Stimulated activated CD4-positive, alpha-beta T cell treated with anti-CD3 and anti-CD28 coated beads, TNF-alpha, amount 100 ng/mL, for 1 hour (primary cell): ENCODE data around the gene ZFP57.
"Not testable (repeated sequence)": the region's sequence is repeated elsewhere in the genome, so short reads cannot be mapped to it uniquely, and the experiment has no call there.

ENCODE experiments used
- DNase-seq, 3 donors: peaks; one replicate each; pipeline ENCODE4 v3.0.0-alpha.2; 2020; ENCODE audit warnings: low read depth in 3 of 3, low spot score in 1 of 3

Gene ZFP57

DNA sequence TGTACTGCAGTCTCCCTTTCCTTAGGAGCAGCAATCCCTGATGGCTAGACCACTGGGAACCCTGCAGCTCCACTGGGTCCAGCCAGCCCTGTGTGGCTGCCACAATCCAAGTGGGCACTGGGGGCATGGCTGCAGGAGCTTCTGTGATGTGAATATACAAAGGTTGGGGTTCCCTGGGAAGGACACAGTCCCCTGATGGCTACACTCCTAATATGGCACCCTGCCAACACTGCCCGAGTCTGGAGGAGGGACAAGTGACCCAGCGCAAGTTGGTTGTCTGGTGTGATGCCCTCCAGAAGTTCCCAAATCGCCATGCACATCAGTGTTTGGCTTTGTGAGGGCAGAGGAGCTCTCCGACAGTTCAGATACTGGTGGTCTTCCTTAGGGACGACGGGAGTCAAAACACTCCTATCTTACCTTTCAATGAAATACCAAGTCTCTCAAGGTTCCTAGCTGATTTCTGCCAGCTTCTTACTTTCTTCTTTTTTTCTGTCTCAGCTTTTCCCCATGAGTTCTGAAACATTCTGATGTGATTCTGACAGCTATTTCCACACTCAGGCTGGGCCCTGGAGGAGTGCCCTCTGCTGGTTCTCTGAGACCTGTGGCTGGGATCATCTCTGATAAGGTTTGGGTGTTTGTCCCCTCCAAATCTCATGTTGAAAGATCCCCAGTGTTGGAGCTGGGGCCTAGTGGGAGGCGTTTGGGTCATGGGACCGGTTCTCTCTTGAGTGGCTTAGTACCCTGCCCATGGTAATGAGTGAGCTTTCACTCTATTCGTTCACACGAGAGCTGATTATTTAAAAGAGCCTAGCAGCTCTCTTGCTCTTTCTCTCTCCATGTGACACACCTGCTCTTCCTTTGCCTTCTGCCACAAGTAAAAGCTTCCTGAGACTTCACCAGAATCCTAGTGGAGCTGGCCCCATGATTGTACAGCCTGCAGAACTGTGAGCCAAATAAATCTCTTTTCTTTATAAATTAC lies 15.5 kb upstream of the ZFP57 start:
- DNase-seq, result no peak

DNA sequence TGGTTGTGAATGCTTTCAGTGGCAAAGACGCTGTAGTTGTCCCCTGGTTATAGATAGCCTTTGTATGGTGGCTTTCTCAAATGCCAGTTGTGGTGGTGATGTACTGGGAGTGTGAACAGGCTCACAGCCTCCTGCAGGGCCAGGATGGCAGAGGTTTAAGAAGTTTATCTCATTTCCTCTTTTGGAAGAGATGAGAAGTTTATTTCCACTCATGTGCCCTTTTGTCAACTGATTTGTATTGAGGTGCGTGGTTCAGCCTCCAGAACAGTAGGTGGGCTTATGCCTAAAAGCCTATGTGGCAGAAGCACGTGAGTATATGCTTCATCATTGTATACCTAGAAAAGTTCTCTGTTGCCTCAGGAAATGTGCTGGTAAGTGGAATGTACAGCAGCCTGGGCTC lies 13.7 kb upstream of the ZFP57 start:
- no peak for DNase-seq

DNA sequence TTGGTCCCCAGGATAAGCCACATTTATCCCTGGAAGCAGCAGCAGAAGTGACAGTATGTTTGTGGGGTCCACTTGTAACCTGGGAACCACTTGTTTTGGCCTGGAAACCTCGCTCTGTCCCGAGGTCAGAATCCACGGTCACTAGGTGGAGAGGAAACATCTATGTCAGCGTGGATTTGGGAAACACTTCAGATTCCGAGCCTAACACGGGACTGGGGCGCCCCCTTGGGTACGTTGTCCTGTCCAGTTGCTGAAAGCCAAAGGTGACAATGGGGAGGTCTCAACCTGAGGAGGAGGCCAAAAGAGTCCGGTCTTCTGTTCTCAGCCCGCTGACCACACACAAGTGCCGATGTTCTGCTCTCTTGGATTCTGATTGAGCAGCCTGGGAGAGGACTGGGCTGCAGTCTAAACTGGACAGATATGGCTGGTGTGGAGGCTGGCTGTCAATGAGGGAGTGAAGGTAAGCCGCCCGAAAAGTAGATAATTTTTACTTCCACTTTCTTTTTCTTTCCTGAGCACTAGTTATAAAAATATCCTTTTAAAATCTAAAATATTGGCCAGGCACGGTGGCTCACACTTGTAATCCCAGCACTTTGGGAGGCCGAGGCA lies 4.9 kb upstream of the ZFP57 start:
- no peak for DNase-seq

DNA sequence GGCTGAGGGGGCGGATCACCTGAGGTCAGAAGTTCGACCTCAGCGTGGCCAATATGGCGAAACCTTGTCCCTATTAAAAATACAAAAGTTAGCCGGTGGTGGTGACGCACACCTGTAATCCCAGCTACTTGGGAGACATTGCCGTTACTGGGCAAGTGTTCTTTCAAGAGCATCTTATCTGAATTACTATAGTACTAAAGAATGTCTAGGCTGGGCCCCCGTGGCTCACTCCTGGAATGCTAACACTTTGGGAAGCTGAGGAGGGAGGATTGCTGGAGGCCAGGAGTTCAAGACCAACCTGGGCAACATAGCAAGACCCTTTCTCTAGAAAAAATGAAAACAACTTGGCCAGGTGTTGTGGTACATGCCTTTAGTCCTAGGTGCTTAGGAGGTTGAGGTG lies 859 bp upstream of the ZFP57 start:
- no peak for DNase-seq

DNA sequence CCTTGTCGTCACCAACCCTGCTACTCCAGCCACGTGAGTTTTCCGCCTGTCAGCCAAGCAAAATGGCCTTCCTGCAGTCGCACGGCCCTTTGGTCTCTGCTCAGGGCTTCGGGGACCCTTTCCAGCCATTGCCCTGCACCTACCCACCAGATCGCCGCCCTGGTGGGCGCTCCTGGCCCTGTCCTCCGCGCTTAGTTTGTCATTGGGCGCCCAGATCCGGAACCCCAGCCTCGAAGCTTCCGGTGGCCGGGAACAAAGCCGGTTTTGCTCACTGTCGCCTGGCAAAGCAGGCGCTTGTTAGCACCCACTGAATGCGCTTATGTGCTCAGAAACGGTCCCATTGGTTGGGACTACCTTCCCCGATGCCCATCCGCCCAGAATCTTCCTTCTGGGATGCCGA lies 536 bp downstream of the ZFP57 start:
- DNase-seq, result no peak

DNA sequence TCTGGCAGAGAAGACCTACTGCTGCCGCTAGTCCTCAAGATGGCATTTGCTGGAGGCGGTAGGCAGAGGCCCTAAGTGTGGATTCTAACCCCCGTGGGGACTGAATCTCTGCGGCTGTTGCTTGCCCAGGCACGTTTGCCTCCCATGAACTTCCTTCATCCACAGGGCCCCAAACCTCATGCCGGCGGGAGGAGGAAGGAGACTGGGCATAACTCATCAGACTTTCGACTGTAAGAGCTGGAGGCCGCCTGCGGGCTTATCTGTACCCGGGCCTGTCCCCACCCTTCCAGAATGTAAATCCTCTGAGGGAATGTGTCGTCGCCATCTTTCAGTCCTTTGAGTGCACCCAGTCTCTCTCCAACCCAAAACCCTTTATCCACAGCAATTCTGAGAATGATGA lies 990 bp downstream of the ZFP57 start:
- DNase-seq, result no peak

DNA sequence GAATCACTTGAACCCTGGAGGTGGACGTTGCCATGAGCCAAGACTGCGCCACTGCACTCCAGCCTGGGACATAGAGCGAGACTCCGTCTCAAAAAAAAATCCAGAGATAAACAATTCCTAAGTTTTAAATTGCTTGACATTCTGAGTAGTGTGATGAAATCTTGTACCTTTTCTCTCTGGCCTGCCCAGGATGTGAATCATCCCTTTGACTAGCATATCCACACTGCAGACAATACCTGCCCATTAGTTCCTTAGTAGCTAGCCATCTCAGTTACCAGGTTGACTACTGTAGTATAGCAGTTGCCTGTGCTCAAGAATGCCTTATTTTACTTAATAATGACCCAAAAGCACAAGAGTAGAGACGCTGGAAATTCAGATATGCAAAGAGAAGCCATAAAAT lies 2.8 kb downstream of the ZFP57 start:
- no peak for DNase-seq

DNA sequence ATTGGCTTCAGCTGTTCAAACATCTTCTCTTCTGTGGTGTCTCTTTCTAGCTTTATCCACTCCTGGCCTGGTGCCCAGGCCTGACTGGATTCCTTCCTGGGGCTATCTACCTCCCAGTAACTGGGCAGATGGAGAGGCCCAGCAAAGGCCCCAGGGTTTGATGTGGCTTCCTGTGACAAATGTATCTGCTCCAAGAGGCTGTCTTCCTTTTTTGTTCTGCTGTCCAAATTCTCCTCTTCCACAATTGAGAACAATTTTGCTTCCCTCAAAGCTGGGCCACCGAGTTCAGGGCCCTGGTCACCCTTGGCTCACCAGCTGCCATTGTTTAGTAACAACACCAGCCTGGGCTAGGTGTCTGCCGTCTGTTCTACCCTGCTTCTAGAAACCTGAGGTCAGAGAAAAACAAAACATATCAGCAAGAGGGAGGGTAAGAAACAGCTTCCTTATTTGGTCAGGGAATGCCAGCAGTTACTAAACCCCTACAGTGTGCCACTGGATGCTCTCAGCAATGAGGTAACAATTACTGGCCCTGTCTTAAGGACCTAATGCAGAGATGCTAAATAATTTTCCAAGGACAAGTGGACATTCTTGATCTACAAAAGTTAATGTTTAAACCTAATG lies 3.9 kb downstream of the ZFP57 start:
- DNase-seq, result no peak

DNA sequence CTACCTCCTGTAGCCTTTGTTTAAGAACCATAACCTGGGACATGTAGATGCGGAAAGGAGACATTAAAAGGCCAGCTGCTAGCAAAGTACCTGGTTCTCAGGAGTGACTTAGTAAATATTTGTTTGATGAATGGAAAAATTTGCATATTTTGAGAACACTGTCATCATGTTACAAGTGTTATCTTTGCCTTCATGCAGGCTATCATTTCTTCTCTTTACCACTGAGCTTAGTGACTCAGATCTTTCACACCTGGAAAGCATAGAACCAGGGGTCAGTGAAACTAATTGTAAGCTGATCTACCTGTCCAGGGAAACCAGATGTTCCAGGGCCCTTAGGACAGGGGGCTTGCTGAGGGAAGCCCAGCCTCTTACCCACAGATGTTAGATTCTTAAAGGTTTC lies 5.4 kb downstream of the ZFP57 start:
- no peak for DNase-seq

DNA sequence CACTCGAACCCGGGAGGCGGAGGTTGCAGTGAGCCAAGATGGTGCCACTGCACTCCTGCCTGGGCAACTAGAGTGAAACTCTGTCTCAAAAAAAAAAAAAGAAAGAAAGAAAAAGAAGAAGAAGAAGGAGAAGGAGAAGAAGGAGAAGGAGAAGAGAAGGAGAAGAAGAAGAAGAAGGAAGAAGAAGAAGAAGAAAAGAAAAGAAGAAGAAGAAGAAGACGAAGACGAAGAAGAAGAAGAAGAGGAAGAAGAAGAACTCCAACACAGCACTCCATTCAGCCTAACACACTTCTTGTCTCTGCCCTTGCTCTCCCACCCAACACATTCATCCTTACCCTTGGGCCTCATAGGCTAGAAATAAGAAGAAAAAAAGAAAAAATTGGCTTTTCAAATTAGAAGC lies 6.9 kb downstream of the ZFP57 start:
- no peak for DNase-seq

DNA sequence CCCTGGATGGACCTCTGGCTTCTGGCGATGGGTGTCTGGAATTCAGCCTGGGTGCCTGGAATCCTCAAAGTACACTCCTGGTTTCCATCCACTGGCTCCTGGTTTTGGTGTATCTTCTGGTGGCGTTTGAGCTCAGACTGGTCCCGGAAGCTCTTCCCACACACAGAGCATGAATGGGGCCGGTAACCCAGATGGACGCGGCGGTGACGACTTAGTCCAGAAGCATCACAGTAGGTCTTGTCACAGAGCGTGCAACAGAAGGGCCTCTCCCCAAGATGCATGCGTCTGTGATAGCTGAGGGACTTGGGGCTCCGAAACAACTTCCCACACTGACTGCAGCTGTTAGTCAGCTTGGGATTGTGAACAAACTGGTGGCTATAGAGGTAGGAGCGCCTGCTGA lies 7.8 kb downstream of the ZFP57 start:
- DNase-seq, result no peak

DNA sequence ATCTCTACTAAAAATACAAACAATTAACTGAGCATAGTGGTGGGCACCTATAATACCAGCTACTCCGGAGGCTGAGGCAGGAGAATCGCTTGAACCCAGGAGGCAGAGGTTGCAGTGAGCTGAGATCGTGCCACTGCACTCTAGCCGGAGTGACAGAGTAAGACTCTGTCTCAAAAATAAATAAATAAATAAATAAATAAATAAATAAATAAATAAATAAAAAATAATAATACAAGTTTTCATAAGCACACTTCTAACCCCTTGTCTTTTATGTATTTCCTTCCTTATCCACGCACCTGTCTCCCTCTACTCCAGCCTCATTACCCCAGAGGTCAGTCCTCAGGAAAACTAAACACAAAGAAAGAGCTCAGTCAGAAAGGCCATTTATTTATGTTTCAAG lies 8.8 kb downstream of the ZFP57 start:
- not testable (repeated sequence) for DNase-seq

DNA sequence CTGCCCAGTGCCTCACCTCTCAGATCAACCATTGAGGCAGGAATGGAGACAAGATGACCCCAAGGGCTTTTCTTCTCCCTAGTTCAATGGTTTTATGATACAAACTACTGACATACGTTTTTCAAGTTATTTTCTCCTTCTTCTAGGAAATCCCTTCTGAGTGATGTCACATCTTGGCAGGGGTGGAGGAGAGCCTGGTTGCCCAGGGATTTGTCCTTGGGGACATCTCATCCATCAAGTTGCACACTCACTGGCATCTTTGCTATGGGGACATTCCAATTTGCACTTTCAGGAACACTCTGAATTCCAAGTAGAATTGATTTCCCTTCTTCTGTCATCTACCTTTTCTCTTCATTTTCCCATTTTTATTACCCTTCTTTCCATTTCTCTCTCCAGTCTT lies 9.9 kb downstream of the ZFP57 start:
- DNase-seq, result no peak

DNA sequence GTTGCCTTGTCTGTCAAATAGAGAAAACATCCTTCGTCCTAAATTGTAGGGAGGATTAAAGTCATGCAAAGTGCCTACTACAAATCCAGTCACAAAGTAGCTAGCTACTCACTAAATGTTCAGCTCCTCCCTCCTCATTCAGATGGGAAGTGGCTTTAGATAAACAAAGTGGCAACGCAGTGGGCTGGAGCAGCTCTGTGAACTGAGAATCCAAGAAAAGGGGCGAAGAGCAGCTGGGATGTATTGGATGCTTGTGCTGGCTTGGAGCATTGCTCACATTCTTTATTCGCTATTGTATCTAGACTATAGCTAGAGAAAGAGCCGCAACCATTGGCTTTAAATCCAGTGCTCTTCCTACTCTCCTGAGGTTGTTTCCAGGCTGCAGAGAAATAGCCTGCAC lies 13.8 kb downstream of the ZFP57 start:
- DNase-seq, result no peak

DNA sequence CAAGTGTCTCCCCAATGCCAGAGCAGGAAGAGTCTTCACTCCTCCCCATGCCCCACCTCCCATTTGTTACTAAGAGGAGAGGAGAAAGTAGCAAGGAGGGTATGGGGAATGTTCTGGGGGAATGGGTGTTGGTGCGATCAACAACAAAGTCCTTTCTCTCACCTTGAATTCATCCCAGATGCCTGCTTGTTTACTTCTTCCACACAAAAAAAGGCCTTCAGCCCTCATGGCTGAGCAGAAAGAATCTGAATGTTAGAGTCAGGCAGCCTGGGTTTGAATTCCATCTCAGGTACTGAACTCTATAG lies 14.2 kb downstream of the ZFP57 start:
- no peak for DNase-seq

DNA sequence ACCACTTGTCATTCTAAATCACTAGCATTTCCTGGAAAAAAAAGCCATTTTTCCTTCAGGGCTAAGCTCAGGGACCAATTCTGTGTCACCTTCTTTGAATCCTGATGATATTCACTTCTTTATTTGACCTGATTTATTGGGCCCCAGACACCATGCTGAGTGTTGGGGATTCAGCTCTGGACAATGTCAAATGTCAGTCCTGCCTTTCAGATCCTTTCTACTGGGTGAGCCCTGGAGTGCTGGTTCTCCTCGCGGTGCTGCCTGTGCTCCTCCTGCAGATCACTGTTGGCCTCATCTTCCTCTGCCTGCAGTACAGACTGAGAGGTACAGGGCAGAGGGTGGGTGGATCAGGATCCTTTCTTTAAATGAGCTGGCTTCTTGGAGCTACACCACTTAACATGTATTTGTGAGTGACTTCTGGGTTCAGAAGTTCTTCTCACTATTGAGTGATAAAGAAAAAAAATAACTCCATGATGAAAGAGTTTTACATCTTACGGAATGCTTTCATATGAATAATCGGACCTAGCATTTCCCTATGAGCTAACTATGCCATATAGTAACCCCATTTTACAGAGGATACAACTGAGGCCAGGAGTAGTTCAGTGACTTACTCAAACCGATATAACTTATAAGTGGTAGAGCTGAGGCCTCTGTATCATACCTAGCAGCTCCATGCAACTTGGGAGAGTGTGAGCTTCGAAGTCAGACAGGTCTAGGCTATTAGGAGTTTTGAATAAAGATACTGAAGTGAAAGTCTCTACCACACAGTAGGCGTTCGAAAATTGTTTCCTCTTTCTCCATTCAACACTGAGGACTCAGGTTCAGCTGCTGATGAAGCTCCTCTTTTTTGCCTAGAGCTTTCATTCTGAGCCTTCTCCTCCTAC lies 14.8 kb downstream of the ZFP57 start:
- DNase-seq, result no peak

DNA sequence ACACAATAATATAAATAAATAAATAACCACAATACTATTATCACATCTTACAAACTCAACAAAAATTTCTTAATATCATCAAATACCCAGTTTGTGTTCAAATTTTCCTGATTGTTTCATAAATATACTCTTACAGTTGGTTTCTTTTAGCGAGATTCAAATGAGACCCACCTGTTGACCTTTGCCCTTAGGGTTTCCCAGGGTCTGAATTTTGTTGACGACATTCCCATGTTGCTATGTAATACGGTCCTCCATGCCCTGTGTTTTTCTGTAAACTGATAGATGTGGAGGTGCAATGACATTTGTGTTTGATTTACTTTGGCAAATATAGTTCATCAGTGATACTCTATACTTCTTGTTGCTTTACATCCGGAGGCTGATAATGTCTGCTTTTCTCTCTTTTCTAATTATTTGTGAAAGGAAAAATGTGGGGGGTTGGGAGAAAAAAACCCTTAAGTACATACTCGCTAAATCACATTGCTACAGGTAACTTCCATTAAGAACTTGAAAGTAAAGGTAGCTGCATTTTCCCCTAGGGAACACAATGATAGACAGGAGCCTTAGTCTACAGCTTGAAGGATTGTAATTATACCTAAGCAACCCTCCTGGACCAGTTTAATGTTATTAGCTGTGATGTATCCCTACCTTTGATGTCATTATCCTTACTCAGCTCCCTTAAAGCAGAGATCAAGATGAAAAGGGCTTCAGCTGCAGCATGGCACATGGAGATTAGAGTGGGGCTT lies 17.5 kb downstream of the ZFP57 start:
- no peak for DNase-seq

DNA sequence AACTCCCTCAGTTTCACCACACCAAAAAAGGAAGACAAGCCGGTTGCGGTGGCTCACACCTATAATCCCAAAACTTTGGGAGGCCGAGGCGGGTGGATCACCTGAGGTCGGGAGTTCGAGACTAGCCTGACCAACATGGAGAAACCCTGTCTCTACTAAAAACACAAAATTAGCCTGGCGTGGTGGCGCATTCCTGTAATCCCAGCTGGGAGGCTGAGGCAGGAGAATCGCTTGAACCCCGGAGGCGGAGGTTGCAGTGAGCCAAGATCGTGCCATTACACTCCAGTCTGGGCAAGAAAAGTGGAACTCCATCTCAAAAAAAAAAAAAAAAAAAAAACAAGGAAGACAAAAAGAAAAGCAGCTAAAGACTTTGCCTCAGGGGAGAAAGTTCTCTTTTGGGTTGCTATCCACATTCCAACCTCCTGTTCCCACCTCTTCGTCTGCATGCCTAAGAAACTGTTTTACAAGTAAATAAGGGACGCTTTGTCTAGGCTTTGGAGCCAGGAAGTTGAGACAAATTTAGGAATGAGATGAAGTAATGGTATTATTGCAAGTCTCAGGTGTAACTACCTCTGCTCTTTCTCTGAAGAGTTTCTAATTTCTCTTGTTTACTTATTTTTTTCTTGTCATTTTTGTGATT lies 19.3 kb downstream of the ZFP57 start:
- not testable (repeated sequence) for DNase-seq

DNA sequence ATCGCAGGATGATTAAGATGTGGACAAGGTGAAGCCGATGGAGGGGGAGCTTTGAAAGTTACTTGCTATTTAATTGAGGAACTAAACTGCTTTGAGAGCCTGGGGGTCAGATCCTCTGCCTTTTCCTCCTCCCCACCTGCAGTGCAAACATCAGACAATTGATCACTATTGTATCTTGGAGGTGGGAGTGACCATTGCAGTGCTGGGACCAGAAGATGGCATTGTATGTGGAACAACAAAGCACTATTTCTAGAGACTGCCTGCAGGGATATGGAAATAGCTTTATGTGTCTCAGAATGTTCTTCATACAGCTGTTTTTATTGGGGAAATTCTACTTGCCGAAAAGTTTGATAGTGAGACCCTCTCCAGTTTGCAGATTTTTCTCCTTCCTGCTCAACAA lies 19.9 kb downstream of the ZFP57 start:
- DNase-seq, result no peak

DNA sequence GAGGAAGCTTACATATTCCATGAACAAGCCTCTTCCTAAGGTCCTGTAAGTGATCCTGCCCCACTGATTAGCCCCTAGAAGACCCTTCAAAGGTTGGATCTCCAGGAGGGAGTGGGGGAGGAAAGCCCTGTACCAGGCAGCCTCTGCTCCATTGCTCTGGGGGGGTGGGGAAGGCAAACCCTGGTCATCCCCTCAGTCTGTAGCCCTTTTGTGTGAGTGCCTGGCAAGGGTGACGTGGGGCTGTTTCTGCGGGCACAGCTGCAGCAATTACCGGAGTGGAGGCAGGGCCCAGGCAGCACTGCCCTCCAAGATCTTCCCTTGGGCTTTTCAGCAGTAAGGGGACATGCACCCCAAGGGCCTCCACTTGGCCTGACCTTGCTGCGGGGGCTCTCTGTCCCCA lies 24.2 kb downstream of the ZFP57 start, which contains the start of gene MOG:
Gene MOG, plus strand, starts transcription at position 295 of the 400 bp plus-strand sequence. CDS start 118 bp downstream, outside the sequence.
- DNase-seq, result no peak
